ENCODE data around the gene DHX16. TPM values are rescaled to one million over a fixed set of nuclear protein-coding genes. Genes with fewer than 3 reads are reported as not detected.
A peak's percentile ranks its signal among the peaks of the same experiment; 100 is the strongest.

Gene DHX16
- total and polyA plus RNA-seq, 9 of the 15 experiments (the other 6 are each of a cell fraction or from before 2014, with no cell fraction given): 14.6 to 66.1 (median 47.5) TPM

- TF ChIP-seq TAF15 (IDR thresholded peaks at IDR 0.05; ENCODE audit: low read depth, low read length): no peak
- TF ChIP-seq ZNF384 (IDR thresholded peaks at IDR 0.05; ENCODE audit: low read depth, low read length): peak; percentile 89
- TF ChIP-seq ZNF311 (CRISPR knock-in tag; IDR thresholded peaks at IDR 0.05): no peak
- TF ChIP-seq ZNF239 (CRISPR knock-in tag; IDR thresholded peaks at IDR 0.05): no peak
- no peak for TF ChIP-seq CGGBP1 (CRISPR knock-in tag; IDR thresholded peaks at IDR 0.05)
- TF ChIP-seq NFYB (IDR thresholded peaks at IDR 0.05; ENCODE audit: extremely low read depth, insufficient read length): no peak
- TF ChIP-seq, protein P1, sequence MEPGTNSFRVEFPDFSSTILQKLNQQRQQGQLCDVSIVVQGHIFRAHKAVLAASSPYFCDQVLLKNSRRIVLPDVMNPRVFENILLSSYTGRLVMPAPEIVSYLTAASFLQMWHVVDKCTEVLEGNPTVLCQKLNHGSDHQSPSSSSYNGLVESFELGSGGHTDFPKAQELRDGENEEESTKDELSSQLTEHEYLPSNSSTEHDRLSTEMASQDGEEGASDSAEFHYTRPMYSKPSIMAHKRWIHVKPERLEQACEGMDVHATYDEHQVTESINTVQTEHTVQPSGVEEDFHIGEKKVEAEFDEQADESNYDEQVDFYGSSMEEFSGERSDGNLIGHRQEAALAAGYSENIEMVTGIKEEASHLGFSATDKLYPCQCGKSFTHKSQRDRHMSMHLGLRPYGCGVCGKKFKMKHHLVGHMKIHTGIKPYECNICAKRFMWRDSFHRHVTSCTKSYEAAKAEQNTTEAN (CRISPR knock-in tag; IDR thresholded peaks at IDR 0.05): no peak; the same call in 1 of the 2 replicates
- no peak for TF ChIP-seq STAG1 (CRISPR knock-in tag; IDR thresholded peaks at IDR 0.05; ENCODE audit: borderline replicate concordance)
- TF ChIP-seq YBX1 (IDR thresholded peaks at IDR 0.05): no peak
- no peak for TF ChIP-seq NCOA1 (IDR thresholded peaks at IDR 0.05; ENCODE audit: low read depth)
- TF ChIP-seq, protein P2, sequence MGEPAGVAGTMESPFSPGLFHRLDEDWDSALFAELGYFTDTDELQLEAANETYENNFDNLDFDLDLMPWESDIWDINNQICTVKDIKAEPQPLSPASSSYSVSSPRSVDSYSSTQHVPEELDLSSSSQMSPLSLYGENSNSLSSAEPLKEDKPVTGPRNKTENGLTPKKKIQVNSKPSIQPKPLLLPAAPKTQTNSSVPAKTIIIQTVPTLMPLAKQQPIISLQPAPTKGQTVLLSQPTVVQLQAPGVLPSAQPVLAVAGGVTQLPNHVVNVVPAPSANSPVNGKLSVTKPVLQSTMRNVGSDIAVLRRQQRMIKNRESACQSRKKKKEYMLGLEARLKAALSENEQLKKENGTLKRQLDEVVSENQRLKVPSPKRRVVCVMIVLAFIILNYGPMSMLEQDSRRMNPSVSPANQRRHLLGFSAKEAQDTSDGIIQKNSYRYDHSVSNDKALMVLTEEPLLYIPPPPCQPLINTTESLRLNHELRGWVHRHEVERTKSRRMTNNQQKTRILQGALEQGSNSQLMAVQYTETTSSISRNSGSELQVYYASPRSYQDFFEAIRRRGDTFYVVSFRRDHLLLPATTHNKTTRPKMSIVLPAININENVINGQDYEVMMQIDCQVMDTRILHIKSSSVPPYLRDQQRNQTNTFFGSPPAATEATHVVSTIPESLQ (CRISPR knock-in tag; IDR thresholded peaks at IDR 0.05): no peak
- TF ChIP-seq TSC22D4 (tag; IDR thresholded peaks at IDR 0.05): no peak
- no peak; the same call in 1 of the 2 replicates for TF ChIP-seq NBN (IDR thresholded peaks at IDR 0.05; ENCODE audit: low read depth)
- no peak for TF ChIP-seq BACH1 (tag; IDR thresholded peaks at IDR 0.05)
- TF ChIP-seq MEF2D (tag; conservative IDR thresholded peaks at IDR 0.05; ENCODE audit: low read depth): no peak
- TF ChIP-seq ERF (CRISPR knock-in tag; IDR thresholded peaks at IDR 0.05): peak; percentile 79; the same call in 1 of the 2 replicates
- no peak for TF ChIP-seq ZNF764 (CRISPR knock-in tag; IDR thresholded peaks at IDR 0.05; ENCODE audit: low read depth)
- TF ChIP-seq ZBTB8A (IDR thresholded peaks at IDR 0.05; ENCODE audit: partially characterized antibody): no peak
- peak; percentile 88; the same call in 1 of the 2 replicates for TF ChIP-seq ZNF511 (CRISPR knock-in tag; IDR thresholded peaks at IDR 0.05)
- peak; percentile 95 for TF ChIP-seq ELF1 (tag; IDR thresholded peaks at IDR 0.05)
- TF ChIP-seq ZNF121 (CRISPR knock-in tag; conservative IDR thresholded peaks at IDR 0.05): peak; percentile 30; the same call in 1 of the 2 replicates
- peak; percentile 83; the same call in 1 of the 2 replicates for TF ChIP-seq HDAC2 (IDR thresholded peaks at IDR 0.05)
- no peak for TF ChIP-seq MTA2 (IDR thresholded peaks at IDR 0.05; ENCODE audit: low read depth)
- TF ChIP-seq U2AF1 (optimal IDR thresholded peaks at IDR 0.05; ENCODE audit: low read depth, low read length): no peak
- TF ChIP-seq MAFG (tag; conservative IDR thresholded peaks at IDR 0.05): no peak
- TF ChIP-seq EP400 (IDR thresholded peaks at IDR 0.05): peak; percentile 72
Observed at GRCh38 chr6:30672445-30673253, at the start of gene DHX16 (continued).

Measured in K562 (cell line).